Activated CD8-positive, alpha-beta memory T cell treated with anti-CD3 and anti-CD28 coated beads, Interleukin-2, amount 50 U/mL, for 1 hour (primary cell): ENCODE data around the gene TMEM231.
"Not testable (repeated sequence)": the region's sequence is repeated elsewhere in the genome, so short reads cannot be mapped to it uniquely, and the experiment has no call there.

ENCODE experiments used
- DNase-seq: peaks from one replicate; pipeline ENCODE4 v3.0.0-alpha.2; 2020; ENCODE audit errors: extremely low read depth

The TMEM231 gene

GRCh38 chr16:75566758-75567255 is 10.8 kb upstream of the TMEM231 start:
- DNase-seq = no peak

GRCh38 chr16:75566040-75566757 is 10.1 kb upstream of the TMEM231 start, which contains the start of gene GABARAPL2:
GABARAPL2 (plus strand) TSS chr16:75566379; CDS start chr16:75566487, 108 bp downstream.
- DNase-seq = peak; percentile 68

GRCh38 chr16:75565640-75566039 is 9.6 kb upstream of the TMEM231 start:
- no peak for DNase-seq

GRCh38 chr16:75559564-75560372 is 3.7 kb upstream of the TMEM231 start:
- no peak for DNase-seq

- no peak for DNase-seq
Measured at GRCh38 chr16:75558846-75559401, 2.9 kb upstream of the TMEM231 start.

- no peak for DNase-seq
Measured at GRCh38 chr16:75556431-75556950, 439 bp upstream of the TMEM231 start.

GRCh38 chr16:75555213-75555706 is 792 bp downstream of the TMEM231 start:
- no peak for DNase-seq

GRCh38 chr16:75552951-75553350 is 3.1 kb downstream of the TMEM231 start:
- DNase-seq = no peak

GRCh38 chr16:75550211-75550662 is 5.8 kb downstream of the TMEM231 start:
- no peak for DNase-seq

- not testable (repeated sequence) for DNase-seq
Measured at GRCh38 chr16:75548456-75548855, 7.6 kb downstream of the TMEM231 start.

GRCh38 chr16:75546293-75546692 is 9.8 kb downstream of the TMEM231 start:
- DNase-seq = no peak

- DNase-seq = not testable (repeated sequence)
Measured at GRCh38 chr16:75545879-75546278, 10.2 kb downstream of the TMEM231 start.

GRCh38 chr16:75542462-75542861 is 13.6 kb downstream of the TMEM231 start:
- DNase-seq = not testable (repeated sequence)

GRCh38 chr16:75541236-75541635 is 14.8 kb downstream of the TMEM231 start:
- DNase-seq = no peak

GRCh38 chr16:75538882-75539565 is 17.0 kb downstream of the TMEM231 start:
- not testable (repeated sequence) for DNase-seq

GRCh38 chr16:75537776-75538175 is 18.3 kb downstream of the TMEM231 start:
- no peak for DNase-seq

- no peak for DNase-seq
Measured at GRCh38 chr16:75535901-75536300, 20.2 kb downstream of the TMEM231 start, which contains the start of gene CHST5. CHST5 (minus strand) TSS chr16:75536108; CDS start chr16:75530384, 5,724 bp downstream.

- DNase-seq = no peak
Measured at GRCh38 chr16:75535211-75535843, 20.7 kb downstream of the TMEM231 start.

- DNase-seq = no peak
Measured at GRCh38 chr16:75534560-75535205, 21.4 kb downstream of the TMEM231 start.

- no peak for DNase-seq
Measured at GRCh38 chr16:75532791-75533190, 23.3 kb downstream of the TMEM231 start.
